Spleen (tissue), 13 donors: ENCODE results near the gene FAF1. TPM values are rescaled to one million over a fixed set of nuclear protein-coding genes. Genes with fewer than 3 reads are reported as not detected.
"Not testable (repeated sequence)": the region's sequence is repeated elsewhere in the genome, so short reads cannot be mapped to it uniquely, and the experiment has no call there.

Experiments
- DNase-seq: peaks from one replicate; pipeline ENCODE4 v3.0.0-alpha.2; 2020
- H3K27ac ChIP-seq, 8 donors: fragments of 200-600 bp; sonication (generic) in 7 of 8; 1 replicate in 4 of 8; 2 replicates in 4 of 8; pipeline versions ENCODE4 v1.5.0 to v1.8.0; 2016 to 2021; ENCODE audit warnings: inconsistent platforms in 4 of 8, mild to moderate bottlenecking in 4 of 8, moderate library complexity in 1 of 8
- H3K27me3 ChIP-seq, 7 donors: fragments of 200-600 bp; sonication (generic) in 6 of 7; replicated peaks in 1 of 7; 1 replicate in 4 of 7; 2 replicates in 3 of 7; pipeline versions ENCODE4 v1.5.0 to v1.8.0; 2016 to 2021; ENCODE audit warnings: inconsistent platforms in 3 of 7, mild to moderate bottlenecking in 1 of 7
- H3K36me3 ChIP-seq, 6 donors: fragments of 200-600 bp; sonication (generic) in 5 of 6; 1 replicate in 4 of 6; 2 replicates in 2 of 6; pipeline versions ENCODE4 v1.5.0 to v1.8.0; 2016 to 2021; ENCODE audit warnings: inconsistent platforms in 2 of 6
- H3K4me1 ChIP-seq, 6 donors: fragments of 200-600 bp; sonication (generic) in 5 of 6; 1 replicate in 3 of 6; 2 replicates in 3 of 6; pipeline versions ENCODE4 v1.5.0 to v1.8.0; 2016 to 2021; ENCODE audit warnings: inconsistent platforms in 3 of 6
- H3K4me3 ChIP-seq, 8 donors: fragments of 200-600 bp; sonication (generic) in 7 of 8; 1 replicate in 4 of 8; 2 replicates in 4 of 8; pipeline versions ENCODE4 v1.5.0 to v1.8.0; 2016 to 2021; ENCODE audit warnings: inconsistent platforms in 4 of 8, mild to moderate bottlenecking in 4 of 8, moderate library complexity in 2 of 8
- H3K9me3 ChIP-seq, 8 donors: fragments of 200-600 bp; sonication (generic) in 7 of 8; 1 replicate in 4 of 8; 2 replicates in 4 of 8; pipeline versions ENCODE4 v1.5.0 to v1.8.0; 2016 to 2021; ENCODE audit warnings: inconsistent platforms in 4 of 8
- CTCF ChIP-seq, 11 experiments: fragments of 200-600 bp in 7 of 11; fragments of 450-650 bp in 4 of 11; sonication (generic) in 4 of 11; IDR thresholded peaks in 8 of 11; conservative IDR thresholded peaks in 3 of 11; 1 replicate in 7 of 11; 2 replicates in 4 of 11; pipeline versions ENCODE4 v1.4.0 to v1.8.0; 2016 to 2021; ENCODE audit warnings: antibody characterized with exemption in 11 of 11, inconsistent platforms in 4 of 11, mild to moderate bottlenecking in 1 of 11
- POLR2A ChIP-seq, 3 donors: fragments of 450-650 bp; IDR thresholded peaks; one replicate each; pipeline ENCODE4 v1.5.1; 2017; ENCODE audit warnings: antibody characterized with exemption in 3 of 3, mild to moderate bottlenecking in 1 of 3
- POLR2AphosphoS5 ChIP-seq, 3 donors: sonication (generic); formaldehyde crosslinking; IDR thresholded peaks; one replicate each; pipeline ENCODE4 v1.5.1; 2017; ENCODE audit warnings: antibody characterized with exemption in 3 of 3
- WGBS, 5 donors: extraction: QIAGEN DNeasy Blood & Tissue Kit in 3 of 5; methylation state at CpG; one replicate each; pipeline versions ENCODE4 v1.1.5 to v1.1.7; 2013 to 2018; 5-methylcytosine and 5-hydroxymethylcytosine counted together
- intact Hi-C: fragments of 100-400 bp; cut with DNase I; formaldehyde crosslinking; loops from one replicate; pipeline ENCODE4 v1.15.0; 2023; ENCODE audit warnings: low total_unique reads
- long read RNA-seq, 2 donors: transcript quantifications; one replicate each; lab custom pipeline, GENCODE V29; 2026
- polyA plus RNA-seq, 3 donors: library from polyadenylated mRNA; stranded (reverse); fragments of 200-250 nt; gene quantifications; one replicate each; pipeline ENCODE4 v1.2.1, GENCODE V29; 2013
- total RNA-seq, 7 donors: library from RNA; depleted of rRNA in 3 of 7; stranded (reverse); fragments of >200 nt in 3 of 7; fragmentation: NEBNext Ultra II Directional in 4 of 7; extraction: Animal tissue kit (Norgen Biotek cat#: 25700) in 4 of 7; gene quantifications; one replicate each; pipeline versions ENCODE4 v1.1.0 to v1.2.1, GENCODE V29; 2016 to 2021
- donor health status: healthy with polysubstance abuse.
- donor health status: DM: no; HTN: no; CAD: no; lungs with moderate emphysema.
- donor health status: DM: no; HTN: no; CAD: no.
- donor health status: Bipolar disorder and iron deficiency.
- donor health status: healthy.
- donor health status: DM: no; HTN: no; CAD: no.
- donor health status: DM: yes; HTN: yes; CAD: no.

FAF1 gene
- total RNA-seq: 10 to 100 TPM; 36.2 to 58.7 (median 43.9) TPM
- polyA plus RNA-seq: 10 to 100 TPM; 16.7 to 20.0 (median 19.2) TPM
- long read RNA-seq, donor 1, full-length matches to known transcripts: 4 of 4 reads
- long read RNA-seq, donor 1, partial matches to known transcripts: 0 of 4 reads
- long read RNA-seq, donor 1, other reads (novel, unspliced or antisense): 0 of 4 reads
- long read RNA-seq, donor 2, full-length matches to known transcripts: 2 of 2 reads
- long read RNA-seq, donor 2, partial matches to known transcripts: 0 of 2 reads
- long read RNA-seq, donor 2, other reads (novel, unspliced or antisense): 0 of 2 reads

GRCh38 chr1:50959913-50960844 is at the start of gene FAF1:
Gene FAF1 (minus strand): TSS chr1:50960267. CDS start chr1:50959811, 456 bp downstream.
- Histone ChIP-seq H3K27me3 (no peaks in the 10 kb centered on the region), H3K27ac (peak within 1 kb of the TSS; percentile 64 to 92 (median 88)), H3K9me3 (no peaks in the 10 kb centered on the region), H3K4me3 (peak within 1 kb of the TSS; percentile 46 to 91 (median 70)), H3K4me1 (peaks cover 8 to 53% (median 31%) of the 10 kb centered on the region in 6 donors), H3K36me3 (no peaks in the 10 kb centered on the region)
- TF ChIP-seq POLR2AphosphoS5 (IDR thresholded peaks at IDR 0.05) (peak; percentile 99), POLR2A (IDR thresholded peaks at IDR 0.05) (peak; percentile 71 to 88 (median 85)), CTCF (IDR thresholded peaks at IDR 0.05 in 8 of 11, conservative IDR thresholded peaks at IDR 0.05 in 3 of 11) (peak; percentile 19 to 62 (median 45))
- intact Hi-C loops: no loop called here
- 0 to 1% (median 1%) methylated on average over 46 to 80 of the region's 80 CpGs for WGBS, 5 donors
- DNase-seq: peak; percentile 100

GRCh38 chr1:51009381-51009780 is 49.3 kb upstream of the FAF1 start:
- no peak for TF ChIP-seq POLR2A (IDR thresholded peaks at IDR 0.05)
- TF ChIP-seq POLR2AphosphoS5 (IDR thresholded peaks at IDR 0.05): no peak
- TF ChIP-seq CTCF (IDR thresholded peaks at IDR 0.05 in 8 of 11, conservative IDR thresholded peaks at IDR 0.05 in 3 of 11): no peak
- H3K27me3 ChIP-seq: no peaks in the 10 kb centered on the region
- 48 to 54% (median 50%) methylated on average over 3 of the region's 3 CpGs for WGBS, 5 donors
- no peak overlapping the region for H3K27ac ChIP-seq
- intact Hi-C loops: no loop called here
- no peak for DNase-seq
- H3K9me3 ChIP-seq: peaks cover 0 to 21% (median 13%) of the 10 kb centered on the region in 8 donors
- H3K4me3 ChIP-seq: no peak overlapping the region
- no peaks in the 10 kb centered on the region for H3K36me3 ChIP-seq
- H3K4me1 ChIP-seq: no peaks in the 10 kb centered on the region

GRCh38 chr1:51005549-51005948 is 45.5 kb upstream of the FAF1 start:
- H3K27me3 ChIP-seq, H3K36me3 ChIP-seq, H3K27ac ChIP-seq, H3K4me1 ChIP-seq, DNase-seq, H3K9me3 ChIP-seq, intact Hi-C loops, H3K4me3 ChIP-seq: not testable (repeated sequence)
- 83 to 90% (median 88%) methylated on average over 3 to 4 of the region's 4 CpGs for WGBS, 5 donors

- Histone ChIP-seq H3K36me3 (no peaks in the 10 kb centered on the region), H3K27me3 (no peaks in the 10 kb centered on the region), H3K4me3 (no peak overlapping the region), H3K9me3 (peaks cover 0 to 5% (median 0%) of the 10 kb centered on the region in 8 donors), H3K27ac (no peak overlapping the region), H3K4me1 (no peaks in the 10 kb centered on the region)
- WGBS, 5 donors: 81 to 95% (median 90%) methylated on average over 6 of the region's 6 CpGs
- TF ChIP-seq POLR2A (IDR thresholded peaks at IDR 0.05) (no peak), POLR2AphosphoS5 (IDR thresholded peaks at IDR 0.05) (no peak), CTCF (IDR thresholded peaks at IDR 0.05 in 8 of 11, conservative IDR thresholded peaks at IDR 0.05 in 3 of 11) (no peak)
- intact Hi-C loops: no loop called here
- no peak for DNase-seq
Observed at GRCh38 chr1:51002516-51002915, 42.4 kb upstream of the FAF1 start.
